HG03175 (cell line): Measurements from ENCODE around the gene ZC3H7A.
"Not testable (repeated sequence)": the region's sequence is repeated elsewhere in the genome, so short reads cannot be mapped to it uniquely, and the experiment has no call there.

Experiments
- ATAC-seq: cut with Tn5 transposase; IDR thresholded peaks from one replicate; pipeline ENCODE4 v1.9.1; 2021; ENCODE audit warnings: mild to moderate bottlenecking, moderate library complexity; ENCODE audit not compliant: unreplicated experiment

The ZC3H7A gene

DNA sequence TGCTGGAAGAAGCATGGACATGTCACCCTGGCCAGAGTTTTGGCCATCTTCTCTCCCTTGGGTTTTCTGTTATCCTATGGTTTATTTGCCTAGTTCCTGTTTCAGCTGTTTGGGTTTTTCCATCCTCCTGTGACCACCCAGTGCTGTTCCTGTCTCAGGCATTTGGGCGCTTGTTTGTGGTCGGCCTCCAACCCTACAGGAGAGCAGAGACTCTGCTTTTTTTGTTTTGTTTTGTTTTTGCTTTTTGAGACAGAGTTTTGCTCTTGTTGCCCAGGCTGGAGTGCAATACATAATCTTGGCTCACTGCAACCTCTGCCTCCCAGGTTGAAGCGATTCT is 3.3 kb upstream of the ZC3H7A start:
- ATAC-seq: no peak

DNA sequence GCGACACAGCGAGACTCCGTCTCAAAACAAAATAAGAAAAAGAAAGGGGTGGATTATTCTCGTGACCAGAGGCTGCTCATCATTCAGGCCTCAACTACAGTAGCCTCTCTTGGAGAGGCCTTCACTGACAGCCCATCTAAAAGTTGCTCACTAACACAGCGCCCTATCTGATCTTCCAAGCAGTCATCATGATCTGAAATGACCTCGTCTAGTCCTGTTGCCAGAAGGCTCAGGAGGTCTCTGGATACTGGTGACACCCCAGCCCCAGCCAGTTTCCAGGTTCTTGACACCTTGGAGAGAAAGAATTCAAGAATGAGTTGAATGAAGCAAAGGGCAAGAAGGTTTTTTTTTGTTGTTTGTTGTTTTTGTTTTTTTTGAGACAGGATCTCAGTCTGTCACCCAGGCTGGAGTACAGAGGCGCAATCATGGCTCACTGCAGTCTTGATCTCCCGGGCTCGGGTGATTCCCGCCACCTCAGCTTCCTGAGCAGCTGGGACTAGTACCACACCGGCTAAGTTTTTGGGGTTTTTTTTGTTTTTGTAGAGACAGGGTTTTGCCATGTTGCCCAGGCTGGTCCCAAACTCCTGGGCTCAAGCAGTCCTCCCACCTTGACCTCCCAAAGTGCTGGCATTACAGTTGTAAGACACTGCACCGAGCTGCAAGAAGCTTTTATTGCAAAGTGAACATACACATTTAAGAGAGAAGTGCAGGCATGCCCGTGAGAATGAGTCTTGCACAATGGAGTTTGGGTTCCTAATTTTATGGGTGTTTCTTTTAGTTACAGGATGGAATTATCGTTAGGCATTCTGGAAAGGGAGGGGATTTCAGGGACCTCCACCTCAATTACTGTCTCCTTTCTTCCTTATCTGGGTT is 2.7 kb upstream of the ZC3H7A start:
- no peak for ATAC-seq

DNA sequence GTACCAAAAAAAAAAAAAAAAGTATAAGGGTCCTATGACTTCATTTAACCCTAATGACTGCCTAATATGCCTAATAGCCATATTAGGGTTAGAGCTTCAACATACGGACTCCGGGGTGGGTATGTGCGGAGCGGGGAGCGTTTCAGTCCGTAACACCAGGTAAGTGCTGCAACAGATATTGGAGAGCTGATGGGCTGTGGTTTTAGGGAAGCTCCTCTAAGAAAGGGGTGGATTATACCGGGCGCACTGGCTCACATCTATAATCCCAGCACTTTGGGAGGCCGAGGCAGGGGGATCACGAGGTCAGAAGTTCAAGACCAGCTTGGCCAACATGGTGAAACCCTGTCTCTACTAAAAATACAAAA is 1.9 kb upstream of the ZC3H7A start:
- ATAC-seq: no peak

DNA sequence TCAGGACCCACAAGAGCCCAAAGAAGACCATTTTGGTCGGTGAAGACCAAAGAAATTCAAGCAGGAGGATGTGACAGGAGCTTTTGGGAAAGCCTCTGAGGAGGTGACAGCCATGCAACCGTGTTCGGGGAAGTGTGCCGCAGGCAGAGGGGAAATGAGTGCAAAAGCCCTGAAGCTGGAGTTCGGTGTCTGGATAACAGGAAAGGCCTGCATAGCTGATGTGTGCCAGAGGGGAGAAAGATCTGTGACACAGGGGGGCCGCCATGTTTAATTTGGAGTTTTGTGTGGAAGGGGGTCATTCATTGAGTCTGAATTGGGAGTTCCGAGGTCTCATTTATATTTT is 870 bp upstream of the ZC3H7A start:
- ATAC-seq: no peak

DNA sequence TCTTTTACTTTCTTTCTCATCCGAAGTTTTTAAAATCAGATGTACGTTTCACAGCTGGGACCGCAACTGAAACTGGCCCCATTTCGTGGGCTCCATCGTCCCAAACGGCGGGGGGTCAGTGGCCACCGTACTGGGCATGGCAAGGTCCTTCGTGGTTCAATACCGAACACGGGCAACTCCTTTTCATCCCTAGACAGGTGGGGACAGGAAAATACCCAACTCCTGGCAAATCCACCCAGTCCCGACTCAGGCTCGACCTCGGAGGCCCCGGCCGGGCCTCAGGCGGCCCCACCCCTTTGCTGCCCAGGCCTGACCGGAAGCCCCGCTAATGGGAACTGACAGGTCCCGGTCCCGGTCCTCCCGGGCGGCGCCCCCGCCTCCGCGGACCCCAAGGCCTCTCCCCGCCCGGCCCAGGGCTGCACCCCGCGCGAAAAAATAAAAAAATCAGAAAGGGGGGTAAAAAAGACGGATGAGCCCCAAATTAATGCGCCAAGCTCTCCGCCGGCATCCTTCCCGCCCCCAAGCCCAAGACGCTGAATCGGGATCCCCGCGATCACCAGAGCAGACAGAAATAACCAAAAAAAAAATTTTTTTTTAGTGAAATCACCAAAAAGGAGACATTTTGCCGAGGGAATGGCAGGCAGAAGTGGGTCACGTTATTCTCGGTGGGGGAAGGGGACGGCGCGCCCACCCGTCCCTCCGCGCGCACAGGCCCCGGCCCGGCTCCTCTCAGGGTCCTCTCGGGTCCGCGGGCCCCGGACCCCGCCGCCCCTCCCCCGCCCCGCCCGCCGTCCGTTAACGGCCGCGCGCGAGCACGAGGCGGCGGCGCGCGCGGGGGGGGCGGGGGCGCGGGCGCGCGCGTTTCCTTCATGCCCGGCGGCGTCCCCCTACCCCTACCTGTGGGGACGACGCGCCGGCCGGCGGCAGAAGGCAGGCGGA is 562 bp downstream of the ZC3H7A start:
- peak; percentile 13 for ATAC-seq

DNA sequence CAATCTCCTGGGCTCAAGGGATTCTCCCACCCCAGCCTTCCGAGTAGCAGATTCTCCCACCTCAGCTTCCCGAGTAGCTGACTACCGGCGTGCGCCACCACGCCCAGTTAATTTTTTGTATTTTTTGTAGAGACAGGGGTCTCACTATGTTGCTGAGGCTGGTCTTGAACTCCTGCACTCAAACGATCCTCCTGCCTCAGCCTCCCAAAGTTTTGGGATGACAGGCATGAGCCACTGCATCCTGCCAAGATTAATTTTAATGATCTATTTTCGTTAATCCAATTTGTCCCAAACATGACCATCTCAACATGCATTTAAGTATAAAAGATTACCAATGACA is 1.2 kb downstream of the ZC3H7A start:
- ATAC-seq: no peak

DNA sequence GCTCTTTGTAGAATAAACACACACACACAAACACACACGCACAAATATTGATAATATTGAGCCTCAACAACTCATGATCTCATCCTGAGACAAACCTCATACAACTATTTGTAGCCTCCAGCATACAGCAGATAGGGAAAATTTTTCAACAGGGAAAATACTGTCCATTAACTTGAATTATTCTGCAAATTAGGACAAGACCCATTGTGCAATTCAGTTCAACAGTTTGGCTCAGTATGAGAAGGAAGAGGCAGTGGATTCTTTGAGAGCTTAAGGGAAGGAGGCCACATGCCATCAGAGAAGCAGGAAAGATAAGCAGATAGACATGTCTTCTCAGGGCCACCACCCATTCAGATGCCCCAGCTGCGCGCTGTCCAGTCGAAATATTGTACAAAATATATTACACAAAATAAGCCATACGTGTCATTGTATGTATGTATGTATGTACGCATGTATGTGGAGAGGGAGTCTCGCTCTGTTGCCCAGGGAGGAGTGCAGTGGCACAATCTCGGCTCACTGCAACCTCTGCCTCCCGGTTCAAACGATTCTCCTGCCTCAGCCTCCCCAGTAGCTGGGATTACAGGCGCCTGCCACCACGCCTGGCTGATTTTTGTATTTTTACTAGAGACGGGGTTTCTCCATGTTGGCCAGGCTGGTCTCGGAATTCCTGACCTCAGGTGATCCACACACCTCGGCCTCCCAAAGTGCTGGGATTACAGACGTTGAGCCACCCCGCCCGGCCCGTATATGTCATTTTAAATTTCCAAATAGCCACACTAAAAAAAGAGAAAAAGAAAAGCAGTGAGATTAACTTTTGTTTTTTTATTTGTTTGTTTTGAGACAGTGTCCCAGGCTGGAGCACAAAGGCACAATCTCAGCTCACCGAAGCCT is 1.8 kb downstream of the ZC3H7A start:
- ATAC-seq: no peak

DNA sequence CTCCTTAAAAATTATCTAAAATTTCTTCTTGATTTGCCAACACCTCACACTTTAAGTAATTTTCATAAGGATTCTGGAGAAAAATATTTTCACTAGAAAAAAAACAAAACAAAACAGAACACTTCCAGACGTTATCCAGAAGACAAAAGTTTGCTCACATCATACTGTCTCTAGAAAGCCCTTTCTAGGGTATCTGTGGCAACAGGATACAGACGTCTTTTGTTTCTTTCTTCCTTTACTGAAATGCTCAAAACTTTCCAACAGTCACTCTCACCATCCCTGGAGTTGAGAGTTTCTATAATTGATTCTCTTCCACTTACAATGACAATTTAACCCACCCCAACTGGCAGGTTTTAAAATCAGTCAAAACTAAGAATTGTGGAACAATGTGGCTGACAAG is 2.6 kb downstream of the ZC3H7A start:
- ATAC-seq: no peak

DNA sequence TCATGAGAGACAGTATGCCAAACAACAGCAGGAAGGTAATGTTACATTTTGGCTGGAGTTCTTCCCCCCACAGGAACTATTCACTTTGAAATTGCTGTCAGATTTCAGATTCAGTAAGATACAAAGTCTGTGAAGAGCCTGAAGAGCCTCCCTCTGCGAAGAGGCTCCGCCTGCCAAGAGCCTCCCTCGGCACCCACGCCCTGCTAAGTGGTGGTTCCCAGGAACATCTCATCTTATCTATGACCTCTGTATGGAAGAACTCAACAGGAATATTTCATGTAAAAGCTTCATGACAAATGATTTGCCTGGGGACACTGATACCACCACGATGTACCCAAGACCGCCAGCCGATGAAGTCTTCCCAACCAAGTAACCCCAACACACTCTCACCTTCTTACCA is 3.2 kb downstream of the ZC3H7A start:
- no peak for ATAC-seq

DNA sequence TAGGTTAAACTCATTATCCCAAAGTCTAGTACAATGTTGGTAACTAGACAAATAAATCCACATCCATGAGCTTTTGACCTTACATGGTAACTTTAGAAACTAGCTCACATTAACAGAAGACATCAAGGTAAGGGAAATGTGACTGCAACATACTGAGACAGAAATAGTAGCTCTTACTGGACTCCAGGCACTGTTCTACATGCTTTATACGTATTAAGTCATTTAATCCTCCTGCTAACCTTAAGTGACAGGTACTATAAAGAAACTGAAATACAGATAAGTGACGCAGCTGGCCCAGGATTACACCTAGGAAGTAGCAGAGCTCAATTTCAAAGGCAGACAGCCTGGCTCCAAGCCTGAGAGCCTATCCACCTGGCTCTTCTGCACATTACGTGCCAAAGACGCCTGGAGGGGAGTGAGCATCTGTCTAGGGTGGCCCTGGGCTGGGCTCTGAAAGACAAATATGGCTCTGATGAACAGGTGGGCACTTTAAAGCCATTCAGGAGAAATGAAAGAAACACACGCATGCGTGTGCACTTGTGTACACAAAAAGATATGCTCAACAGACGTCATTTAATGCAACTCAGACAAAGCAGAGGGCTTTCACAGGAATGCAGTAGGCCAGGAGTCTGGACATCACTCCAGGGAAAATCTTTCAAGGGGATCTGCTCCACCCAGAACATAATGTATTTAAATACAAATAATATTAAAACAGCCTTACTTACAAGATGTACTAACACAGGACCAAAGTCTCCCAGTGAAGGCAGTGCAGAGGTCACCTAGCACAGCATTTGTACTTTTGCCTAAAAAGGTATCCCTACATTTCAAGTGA is 4.4 kb downstream of the ZC3H7A start:
- no peak for ATAC-seq

DNA sequence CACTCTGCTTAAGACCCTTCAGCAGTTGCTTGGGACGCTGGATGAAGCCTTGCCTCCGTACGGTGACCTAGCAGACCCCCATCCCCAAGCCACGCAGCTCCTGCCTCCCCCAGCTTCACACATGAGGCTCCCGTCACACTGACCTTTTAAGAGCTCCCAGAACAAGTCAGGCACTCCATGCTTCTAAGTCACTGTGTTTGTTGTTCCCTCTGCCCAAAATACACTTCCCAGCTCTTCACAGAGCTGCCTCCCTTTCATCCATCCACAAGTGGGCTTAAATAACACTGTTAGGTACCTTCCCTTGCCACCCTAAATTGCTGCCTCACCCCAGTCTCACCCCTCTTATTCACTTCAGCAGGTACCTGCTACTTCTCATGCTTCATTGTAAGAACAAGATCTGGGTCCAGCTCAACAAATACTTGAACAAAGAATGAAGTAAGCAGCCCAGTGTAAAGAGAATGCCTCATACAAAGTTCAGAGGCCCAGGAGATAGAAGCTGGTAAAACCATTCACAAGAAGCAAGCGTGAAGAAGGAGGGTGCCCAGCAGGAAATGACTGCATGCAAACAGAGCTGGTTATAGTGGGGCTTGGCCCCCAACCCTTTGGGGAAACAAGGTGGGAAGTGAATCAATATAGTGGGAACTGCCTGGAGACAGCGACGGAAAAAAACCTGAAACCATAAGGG is 5.8 kb downstream of the ZC3H7A start:
- ATAC-seq: no peak

DNA sequence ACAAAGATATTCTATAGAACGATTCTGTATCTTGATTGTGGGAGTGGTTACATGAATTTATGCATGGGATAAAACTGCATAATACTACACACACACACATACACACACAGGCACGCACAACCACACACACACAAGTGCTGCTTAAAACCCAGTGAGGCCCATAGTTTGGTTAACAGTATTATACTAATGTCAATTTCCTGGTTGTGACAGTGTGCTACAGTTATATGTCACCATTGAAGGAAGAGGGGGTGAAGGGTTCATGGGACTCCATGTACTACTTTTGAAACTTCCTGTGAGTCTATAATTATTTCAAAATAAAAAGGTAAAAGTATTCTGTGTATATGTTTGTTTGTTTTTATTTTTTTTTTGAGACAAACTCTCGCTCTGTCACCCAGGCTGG is 8.1 kb downstream of the ZC3H7A start:
- ATAC-seq: no peak

DNA sequence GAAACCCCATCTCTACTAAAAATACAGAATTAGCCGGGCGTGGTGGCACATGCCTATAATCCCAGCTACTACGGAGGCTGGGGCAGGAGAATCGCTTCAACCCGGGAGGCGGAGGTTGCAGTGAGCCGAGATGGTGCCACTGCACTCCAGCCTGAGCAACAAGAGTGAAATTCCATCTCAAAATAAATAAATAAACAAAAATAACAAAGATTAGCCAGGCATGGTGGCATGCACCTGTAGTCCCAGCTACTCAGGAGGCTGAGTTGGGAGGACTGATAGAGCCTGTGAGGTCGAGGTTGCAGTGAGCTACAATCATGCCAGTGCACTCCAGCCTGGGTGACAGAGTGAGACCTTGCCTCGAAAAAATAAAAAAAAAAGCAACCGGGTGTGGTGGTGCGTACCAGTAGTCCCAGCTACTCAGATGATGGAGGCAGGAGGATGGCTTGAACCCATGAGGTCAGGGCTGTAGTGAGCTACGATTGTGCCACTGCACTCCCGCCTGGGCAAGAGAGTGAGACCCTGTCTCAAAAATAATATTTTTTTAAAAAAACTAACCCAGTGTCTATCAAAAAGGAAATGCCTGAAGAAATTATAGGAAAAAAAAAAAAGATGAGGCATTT is 12.0 kb downstream of the ZC3H7A start:
- not testable (repeated sequence) for ATAC-seq

DNA sequence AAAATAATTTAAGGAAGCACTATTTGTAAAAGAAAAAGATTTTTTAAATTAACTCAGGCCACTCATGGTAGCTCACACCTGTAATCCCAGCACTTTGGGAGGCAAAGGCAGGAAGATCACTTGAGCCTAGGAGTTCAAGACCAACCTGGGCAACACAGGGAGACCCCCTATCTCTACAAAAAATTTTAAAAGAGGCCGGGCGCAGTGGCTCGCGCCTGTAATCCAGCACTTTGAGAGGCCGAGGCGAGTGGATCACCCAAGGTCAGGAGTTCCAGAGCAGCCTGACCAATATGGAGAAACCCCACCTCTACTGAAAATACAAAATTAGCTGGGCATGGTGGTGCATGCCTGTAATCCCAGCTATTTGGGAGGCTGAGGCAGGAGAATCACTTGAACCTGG is 12.7 kb downstream of the ZC3H7A start:
- not testable (repeated sequence) for ATAC-seq

DNA sequence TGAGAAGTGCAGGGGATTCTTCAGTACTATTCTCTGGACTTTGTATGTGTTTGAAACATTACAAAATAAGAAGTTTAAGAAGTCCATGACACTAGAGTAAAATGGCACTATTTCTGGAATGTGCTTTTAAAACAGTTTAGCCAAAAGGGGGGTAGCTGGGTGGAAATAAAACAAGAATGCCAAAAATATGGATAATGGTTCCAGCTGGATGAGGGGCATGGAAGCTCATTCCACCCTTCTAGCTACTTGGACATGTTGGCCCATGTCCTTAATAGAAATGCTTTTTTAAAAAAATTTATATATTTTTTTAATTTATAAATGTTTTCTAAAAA is 13.1 kb downstream of the ZC3H7A start:
- no peak for ATAC-seq

DNA sequence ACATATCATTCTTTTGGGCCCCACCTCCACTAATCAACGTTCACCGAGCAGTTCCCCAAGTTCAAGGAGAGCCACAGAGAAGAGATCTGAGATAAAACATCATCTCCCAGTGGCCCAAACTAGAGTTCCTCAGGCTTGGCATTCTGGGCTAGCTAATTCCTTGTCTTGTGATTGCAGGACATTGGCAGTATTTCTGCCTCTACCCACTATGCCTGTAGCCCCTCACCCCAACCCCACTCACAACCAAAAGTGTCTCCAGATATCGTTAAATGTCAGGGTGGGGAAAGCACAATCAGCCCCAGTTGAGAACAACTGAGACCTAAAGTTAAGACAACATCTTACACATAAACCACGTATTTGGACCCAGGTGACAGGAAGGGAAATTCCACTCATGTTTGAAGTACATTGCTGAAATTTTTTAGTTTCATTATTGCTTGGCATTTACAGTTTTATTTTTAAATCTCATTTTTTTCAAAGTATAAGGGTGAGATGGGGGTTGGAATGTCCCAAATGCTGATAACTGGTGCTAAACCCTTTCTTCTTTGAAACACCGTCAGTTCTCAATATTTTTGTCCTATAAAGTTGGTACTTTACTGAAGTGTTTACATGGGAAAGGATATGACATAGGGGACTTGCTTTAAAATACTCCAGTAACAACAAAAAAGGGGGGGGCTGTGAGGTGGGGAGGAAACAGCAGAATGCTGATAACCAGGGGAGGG is 13.6 kb downstream of the ZC3H7A start:
- peak; percentile 62 for ATAC-seq

DNA sequence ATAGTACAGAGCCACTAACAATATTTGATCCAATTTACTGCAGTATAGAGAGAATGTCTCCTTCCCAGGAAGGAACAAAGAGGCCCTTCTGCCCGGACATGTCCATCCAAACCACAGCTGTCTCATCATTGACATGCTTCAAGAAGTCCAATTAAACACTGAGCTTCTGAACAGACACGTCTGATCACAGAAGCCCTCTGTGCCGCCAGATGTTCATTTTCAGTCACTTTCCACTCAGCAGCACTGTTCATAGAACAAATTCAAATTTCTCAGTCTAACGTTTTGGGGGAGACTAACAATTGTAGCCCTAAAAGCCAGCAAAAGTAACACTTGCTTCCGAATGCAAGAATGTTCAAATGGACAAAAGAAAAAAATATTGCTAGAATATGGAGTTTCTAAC is 15.3 kb downstream of the ZC3H7A start:
- ATAC-seq: no peak

DNA sequence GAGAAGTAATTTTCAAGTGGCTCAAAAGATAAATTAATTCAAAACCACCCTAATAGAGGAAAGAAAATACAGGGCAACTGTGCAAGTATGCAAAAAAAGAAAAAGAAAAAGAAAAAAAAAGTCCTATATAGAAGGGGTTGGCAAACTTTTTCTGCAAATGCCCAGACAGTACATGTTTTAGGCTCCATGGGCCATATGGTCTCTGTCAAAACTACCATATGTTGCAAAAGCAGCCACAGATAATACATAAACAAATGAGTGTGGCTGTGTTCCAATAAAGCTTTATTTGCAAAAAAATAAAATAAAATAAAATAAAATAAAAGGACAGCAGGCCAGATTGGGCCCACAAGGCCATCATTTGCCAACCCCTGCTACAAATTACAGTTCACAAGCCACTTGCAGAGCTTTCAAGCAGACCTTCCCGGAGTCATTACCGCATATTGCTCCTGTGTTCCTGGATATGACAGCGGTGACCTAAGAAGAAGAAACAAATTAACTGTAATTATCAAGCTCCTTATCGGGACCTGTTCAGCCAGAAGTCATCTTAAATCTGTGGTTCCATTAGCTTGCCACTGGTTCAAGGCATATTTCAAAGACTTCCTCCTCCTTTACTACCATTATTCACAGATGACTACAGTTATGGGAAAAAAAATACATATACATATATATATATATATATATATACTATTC is 15.9 kb downstream of the ZC3H7A start:
- ATAC-seq: no peak
